DND-41 (cell line): ENCODE data around the gene GNS.

Experiments
- ATAC-seq: fragments of 200-7000 bp; cut with Tn5 transposase; 3 replicates; pipeline ENCODE4 v1.9.1; 2021; ENCODE audit warnings: low read depth; ENCODE audit not compliant: insufficient read depth
- DNase-seq: peaks from one replicate; pipeline ENCODE4 v3.0.0-alpha.2; 2020
- H2AFZ ChIP-seq: 2 replicates; pipeline ENCODE4 v1.6.0; 2012; ENCODE audit warnings: low read depth, low read length
- H3K27ac ChIP-seq: 2 replicates; pipeline ENCODE4 v1.5.1; 2012; ENCODE audit warnings: low read length, inconsistent platforms
- H3K27me3 ChIP-seq: fragments of 200-600 bp; sonication (generic); 2 replicates; pipeline ENCODE4 v1.6.0; 2012; ENCODE audit warnings: low read length, mild to moderate bottlenecking, inconsistent platforms; ENCODE audit not compliant: insufficient read depth, poor library complexity
- H3K36me3 ChIP-seq: 2 replicates; pipeline ENCODE4 v1.5.1; 2012; ENCODE audit warnings: low read length, inconsistent platforms; ENCODE audit not compliant: insufficient read depth
- H3K4me1 ChIP-seq: 2 replicates; pipeline ENCODE4 v1.5.1; 2012; ENCODE audit warnings: mild to moderate bottlenecking, low read length; ENCODE audit not compliant: insufficient read depth
- H3K4me2 ChIP-seq: 2 replicates; pipeline ENCODE4 v1.6.0; 2012; ENCODE audit warnings: mild to moderate bottlenecking, moderate library complexity, low read length, inconsistent platforms; ENCODE audit not compliant: insufficient read depth
- H3K4me3 ChIP-seq, 2 experiments: fragments of 200-600 bp in 1 of 2; shearing (Covaris generic) in 1 of 2; 2 replicates each; pipeline ENCODE4 v1.5.1; 2012 to 2016; ENCODE audit warnings: inconsistent platforms in 2 of 2, low read length in 2 of 2, mild to moderate bottlenecking in 2 of 2, low read depth in 1 of 2, moderate library complexity in 1 of 2
- H3K79me2 ChIP-seq: 2 replicates; pipeline ENCODE4 v1.6.0; 2012; ENCODE audit warnings: low read length, inconsistent platforms; ENCODE audit not compliant: insufficient read depth
- H3K9ac ChIP-seq: 2 replicates; pipeline ENCODE4 v1.6.0; 2012; ENCODE audit warnings: low read depth, mild to moderate bottlenecking, inconsistent platforms, low read length, moderate library complexity
- H3K9me3 ChIP-seq: 2 replicates; pipeline ENCODE4 v1.5.1; 2012; ENCODE audit warnings: low read length, moderate library complexity, mild to moderate bottlenecking, inconsistent platforms; ENCODE audit not compliant: insufficient read depth, severe bottlenecking
- H4K20me1 ChIP-seq: 2 replicates; pipeline ENCODE4 v1.6.0; 2012; ENCODE audit warnings: low read length; ENCODE audit not compliant: insufficient read depth
- EZH2 ChIP-seq: IDR thresholded peaks from 3 replicates; pipeline ENCODE4 v1.6.1; 2012; ENCODE audit warnings: borderline replicate concordance, low read depth, mild to moderate bottlenecking, moderate library complexity, low read length, inconsistent platforms; ENCODE audit not compliant: severe bottlenecking
- TF ChIP-seq, protein P1 (sequence below): IDR thresholded peaks from 2 replicates; pipeline ENCODE4 v1.5.1; 2012; ENCODE audit warnings: borderline replicate concordance, low read length, moderate library complexity, mild to moderate bottlenecking; ENCODE audit not compliant: poor library complexity, severe bottlenecking; ENCODE audit errors: extremely low read depth

The GNS gene

DNA sequence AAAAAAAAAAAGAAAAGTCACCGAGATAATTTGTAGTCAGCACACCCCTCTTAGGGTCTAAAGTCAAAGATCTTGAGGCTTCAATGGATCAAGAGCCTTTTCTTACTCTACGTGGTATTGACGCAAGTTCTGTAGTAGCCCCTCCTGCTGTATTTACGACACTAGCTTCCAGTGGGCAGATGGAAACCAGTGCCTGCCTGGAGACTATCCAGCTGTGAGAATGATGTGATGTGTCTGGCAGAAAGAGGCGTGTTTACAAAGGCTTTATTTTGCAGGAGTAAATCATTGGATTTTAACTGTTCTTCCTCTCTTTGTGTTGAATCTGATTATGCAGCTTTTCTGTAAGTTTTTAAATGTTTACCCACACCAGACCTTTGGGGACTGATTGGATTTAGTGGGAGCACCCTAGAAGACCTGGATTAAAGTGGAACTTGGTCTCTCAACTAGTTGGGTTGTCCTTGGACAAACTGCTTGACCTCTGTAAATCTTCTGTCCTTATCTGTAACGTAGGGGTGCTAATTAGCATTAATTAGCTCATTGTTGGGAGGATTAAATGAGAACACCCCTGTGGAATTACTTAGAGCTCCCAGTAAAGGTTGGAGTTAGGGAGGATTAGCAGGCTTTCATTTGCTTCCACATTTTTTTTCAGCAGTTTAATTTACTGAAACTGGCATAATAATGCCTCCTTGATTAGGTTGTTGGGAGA, 76.5 kb downstream of the GNS start:
- peaks cover 44% of the 10 kb centered on the region for H3K79me2 ChIP-seq
- H3K27me3 ChIP-seq: no peaks in the 10 kb centered on the region
- ATAC-seq: no peak
- H4K20me1 ChIP-seq: peaks cover 13% of the 10 kb centered on the region; the same call in 1 of the 2 replicates
- no peak overlapping the region for H3K4me3 ChIP-seq
- no peak overlapping the region for H3K27ac ChIP-seq
- H3K9ac ChIP-seq: no peak overlapping the region
- no peaks in the 10 kb centered on the region for H3K9me3 ChIP-seq
- TF ChIP-seq, protein P1, sequence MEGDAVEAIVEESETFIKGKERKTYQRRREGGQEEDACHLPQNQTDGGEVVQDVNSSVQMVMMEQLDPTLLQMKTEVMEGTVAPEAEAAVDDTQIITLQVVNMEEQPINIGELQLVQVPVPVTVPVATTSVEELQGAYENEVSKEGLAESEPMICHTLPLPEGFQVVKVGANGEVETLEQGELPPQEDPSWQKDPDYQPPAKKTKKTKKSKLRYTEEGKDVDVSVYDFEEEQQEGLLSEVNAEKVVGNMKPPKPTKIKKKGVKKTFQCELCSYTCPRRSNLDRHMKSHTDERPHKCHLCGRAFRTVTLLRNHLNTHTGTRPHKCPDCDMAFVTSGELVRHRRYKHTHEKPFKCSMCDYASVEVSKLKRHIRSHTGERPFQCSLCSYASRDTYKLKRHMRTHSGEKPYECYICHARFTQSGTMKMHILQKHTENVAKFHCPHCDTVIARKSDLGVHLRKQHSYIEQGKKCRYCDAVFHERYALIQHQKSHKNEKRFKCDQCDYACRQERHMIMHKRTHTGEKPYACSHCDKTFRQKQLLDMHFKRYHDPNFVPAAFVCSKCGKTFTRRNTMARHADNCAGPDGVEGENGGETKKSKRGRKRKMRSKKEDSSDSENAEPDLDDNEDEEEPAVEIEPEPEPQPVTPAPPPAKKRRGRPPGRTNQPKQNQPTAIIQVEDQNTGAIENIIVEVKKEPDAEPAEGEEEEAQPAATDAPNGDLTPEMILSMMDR: no peak
- TF ChIP-seq EZH2: no peak
- H3K36me3 ChIP-seq: peaks cover 12% of the 10 kb centered on the region
- no peak overlapping the region for H2AFZ ChIP-seq
- H3K4me1 ChIP-seq: peaks cover 9% of the 10 kb centered on the region
- no peak overlapping the region for H3K4me2 ChIP-seq
- no peak for DNase-seq

DNA sequence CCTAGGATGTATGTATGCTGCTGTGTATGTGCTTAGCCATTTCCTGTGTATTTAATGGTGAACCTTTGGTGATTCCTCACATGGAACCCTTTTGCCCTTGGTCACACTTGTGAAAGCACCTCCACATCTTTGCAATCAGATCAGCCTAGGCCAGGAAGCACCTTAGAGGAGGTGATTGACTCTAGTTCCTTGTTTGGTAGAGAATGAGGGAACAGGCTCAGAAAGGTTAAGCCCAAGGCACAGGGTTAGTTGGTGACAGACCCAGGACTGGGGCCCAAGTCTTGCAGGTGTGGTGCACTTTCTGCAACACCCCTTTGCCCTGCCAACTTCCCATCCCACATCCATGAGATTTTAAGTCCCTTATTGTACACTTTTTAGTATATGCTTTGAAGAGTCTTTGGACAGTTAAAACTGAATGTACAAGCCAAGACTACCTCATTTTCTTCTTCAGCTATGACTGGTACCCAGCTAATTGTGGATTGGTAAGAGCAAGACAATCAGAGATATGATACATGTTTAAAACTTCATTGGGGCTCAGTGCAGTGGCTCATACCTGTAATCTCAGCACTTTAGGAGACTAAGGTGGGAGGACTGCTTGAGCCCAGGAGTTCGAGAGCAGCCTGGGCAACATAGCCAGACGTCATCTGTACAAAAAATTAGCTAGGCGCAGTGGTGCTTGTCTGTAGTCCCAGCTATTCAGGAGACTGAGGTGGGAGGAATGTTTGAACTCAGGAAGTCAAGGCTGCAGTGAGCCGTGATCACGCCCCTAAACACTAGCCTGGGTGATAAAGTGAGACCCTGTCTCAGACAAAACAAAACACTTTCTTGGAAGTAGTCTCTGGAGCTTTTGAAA, 77.8 kb downstream of the GNS start:
- no peak for DNase-seq
- H2AFZ ChIP-seq: no peak overlapping the region
- no peak for ATAC-seq
- H4K20me1 ChIP-seq: peaks cover 13% of the 10 kb centered on the region; the same call in 1 of the 2 replicates
- no peak overlapping the region for H3K4me3 ChIP-seq
- H3K4me2 ChIP-seq: no peak overlapping the region
- peaks cover 54% of the 10 kb centered on the region for H3K79me2 ChIP-seq
- TF ChIP-seq EZH2: no peak
- TF ChIP-seq, protein P1: no peak
- H3K9ac ChIP-seq: no peak overlapping the region
- H3K4me1 ChIP-seq: peaks cover 9% of the 10 kb centered on the region
- no peaks in the 10 kb centered on the region for H3K27me3 ChIP-seq
- peak overlapping the region; percentile 44; the same call in 1 of the 2 replicates for H3K27ac ChIP-seq
- H3K9me3 ChIP-seq: no peaks in the 10 kb centered on the region
- peaks cover 8% of the 10 kb centered on the region for H3K36me3 ChIP-seq

DNA sequence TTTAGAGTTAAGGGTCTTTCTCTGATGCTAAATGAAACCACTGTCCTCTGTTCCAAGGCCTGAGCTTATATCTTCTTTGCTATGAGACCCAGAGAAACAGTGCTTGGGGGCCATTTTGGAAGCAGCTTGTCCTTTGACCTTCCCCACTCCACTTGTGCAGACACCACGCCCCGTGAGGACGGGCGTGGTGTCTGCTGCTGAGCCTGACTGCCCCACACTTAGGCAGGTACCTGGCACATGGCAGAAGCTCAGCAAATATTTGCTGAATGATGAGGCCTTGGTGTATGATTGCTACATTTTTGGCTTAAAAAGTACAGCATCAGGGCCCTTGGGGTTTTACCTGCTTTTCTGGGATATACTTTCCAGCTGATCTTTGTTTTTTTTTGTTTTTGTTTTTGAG, 79.0 kb downstream of the GNS start:
- no peak for ATAC-seq

More for the DNA sequence above, 79.0 kb downstream of the GNS start:
- Histone ChIP-seq H3K27ac (no peak overlapping the region), H3K27me3 (no peaks in the 10 kb centered on the region), H3K4me3 (no peak overlapping the region), H3K36me3 (peaks cover 2% of the 10 kb centered on the region; the same call in 1 of the 2 replicates), H4K20me1 (peaks cover 16% of the 10 kb centered on the region; the same call in 1 of the 2 replicates), H3K4me1 (peaks cover 9% of the 10 kb centered on the region), H3K4me2 (no peak overlapping the region), H3K9me3 (no peaks in the 10 kb centered on the region), H2AFZ (no peak overlapping the region), H3K79me2 (peaks cover 61% of the 10 kb centered on the region), H3K9ac (no peak overlapping the region)
- TF ChIP-seq EZH2: no peak
- TF ChIP-seq, protein P1: no peak
- no peak for DNase-seq
